ENCODE results near the gene P2RY6. TPM values are rescaled to one million over a fixed set of nuclear protein-coding genes. Genes with fewer than 3 reads are reported as not detected.

P2RY6 gene
- total RNA-seq, 2 donors from 2014 or later, result 7.7 to 13.4 TPM

DNA sequence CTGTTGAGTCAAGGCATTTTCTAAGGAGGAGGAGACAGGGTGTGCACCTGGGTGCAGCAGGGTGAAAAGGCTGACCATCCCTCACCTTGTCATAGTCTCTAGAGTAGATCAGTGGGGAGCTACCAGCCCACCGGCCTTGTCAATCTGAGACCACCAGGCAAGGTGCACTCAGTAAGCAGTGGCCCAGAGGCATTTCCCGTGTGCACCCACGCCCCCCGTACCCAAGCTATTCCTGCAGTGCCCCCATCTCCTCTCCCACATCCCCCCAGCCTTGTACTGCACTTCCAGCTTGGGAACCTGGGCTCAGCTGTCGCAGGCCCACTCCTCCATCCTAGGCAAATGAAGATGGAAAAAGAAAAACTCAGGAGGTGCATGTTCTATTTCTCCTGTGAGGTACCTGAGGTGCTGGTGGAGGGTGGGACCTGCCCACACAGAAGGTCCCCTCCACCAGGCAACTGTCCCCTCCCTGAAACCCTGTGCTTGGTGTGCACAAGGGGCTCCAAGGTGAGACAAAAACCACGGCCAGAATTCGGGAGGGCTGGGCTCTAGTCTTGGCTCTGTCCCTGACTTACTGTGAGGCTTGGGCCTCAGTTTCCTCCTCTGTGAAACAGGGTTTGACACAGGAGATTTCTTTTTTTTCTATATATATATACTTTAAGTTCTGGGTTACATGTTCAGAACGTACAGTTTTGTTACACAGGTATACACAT is 45.7 kb upstream of the P2RY6 start:
- Histone ChIP-seq H3K4me1 (ENCODE audit: control insufficient read depth in 1 of 2, low read depth in 2 of 2) (no peaks in the 10 kb centered on the region), H3K36me3 (no peaks in the 10 kb centered on the region), H3K4me3 (no peak overlapping the region), H3K27me3 (replicated peaks; ENCODE audit: insufficient read depth) (no peaks in the 10 kb centered on the region), H3K27ac (no peak overlapping the region), H3K9me3 (no peaks in the 10 kb centered on the region)
- TF ChIP-seq, protein P1, sequence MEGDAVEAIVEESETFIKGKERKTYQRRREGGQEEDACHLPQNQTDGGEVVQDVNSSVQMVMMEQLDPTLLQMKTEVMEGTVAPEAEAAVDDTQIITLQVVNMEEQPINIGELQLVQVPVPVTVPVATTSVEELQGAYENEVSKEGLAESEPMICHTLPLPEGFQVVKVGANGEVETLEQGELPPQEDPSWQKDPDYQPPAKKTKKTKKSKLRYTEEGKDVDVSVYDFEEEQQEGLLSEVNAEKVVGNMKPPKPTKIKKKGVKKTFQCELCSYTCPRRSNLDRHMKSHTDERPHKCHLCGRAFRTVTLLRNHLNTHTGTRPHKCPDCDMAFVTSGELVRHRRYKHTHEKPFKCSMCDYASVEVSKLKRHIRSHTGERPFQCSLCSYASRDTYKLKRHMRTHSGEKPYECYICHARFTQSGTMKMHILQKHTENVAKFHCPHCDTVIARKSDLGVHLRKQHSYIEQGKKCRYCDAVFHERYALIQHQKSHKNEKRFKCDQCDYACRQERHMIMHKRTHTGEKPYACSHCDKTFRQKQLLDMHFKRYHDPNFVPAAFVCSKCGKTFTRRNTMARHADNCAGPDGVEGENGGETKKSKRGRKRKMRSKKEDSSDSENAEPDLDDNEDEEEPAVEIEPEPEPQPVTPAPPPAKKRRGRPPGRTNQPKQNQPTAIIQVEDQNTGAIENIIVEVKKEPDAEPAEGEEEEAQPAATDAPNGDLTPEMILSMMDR (IDR thresholded peaks at IDR 0.05), result no peak
- no peak for DNase-seq (ENCODE audit: low spot score)
- no peak for ATAC-seq (ENCODE audit: insufficient number of reproducible peaks, low FRiP score, low read depth)

DNA sequence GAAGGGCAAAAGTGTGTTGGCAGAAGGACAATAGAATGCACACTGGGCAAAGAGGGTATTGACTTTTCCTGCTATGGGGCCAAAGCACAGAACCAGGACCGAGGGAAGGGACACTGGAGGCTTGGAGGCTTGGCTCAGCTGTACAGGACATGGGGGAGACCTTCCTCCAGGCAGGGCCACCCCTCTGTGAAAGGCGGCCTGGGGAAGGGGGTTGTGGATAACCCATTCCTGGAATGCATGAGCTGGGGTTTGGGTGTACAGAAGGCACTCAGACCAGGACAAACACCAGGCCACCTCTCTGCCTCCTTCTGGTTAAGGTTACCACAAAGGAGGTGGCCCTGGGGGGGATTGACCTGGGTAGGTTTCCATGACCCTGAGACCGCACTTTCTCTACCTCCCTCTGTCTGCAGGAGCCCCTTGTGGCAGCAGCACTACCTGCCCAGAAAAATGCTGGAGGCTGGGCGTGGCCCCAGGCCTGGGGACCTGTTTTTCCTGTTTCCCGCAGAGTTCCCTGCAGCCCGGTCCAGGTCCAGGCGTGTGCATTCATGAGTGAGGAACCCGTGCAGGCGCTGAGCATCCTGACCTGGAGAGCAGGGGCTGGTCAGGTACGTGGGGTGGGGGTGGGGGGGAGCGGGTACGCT is 44.4 kb upstream of the P2RY6 start:
- DNase-seq (ENCODE audit: low spot score) (no peak), ATAC-seq (ENCODE audit: insufficient number of reproducible peaks, low FRiP score, low read depth) (no peak)
- no peaks in the 10 kb centered on the region for H3K4me1 ChIP-seq (ENCODE audit: control insufficient read depth in 1 of 2, low read depth in 2 of 2)
- H3K27ac ChIP-seq, result no peak overlapping the region
- H3K36me3 ChIP-seq, result no peaks in the 10 kb centered on the region
- TF ChIP-seq, protein P1 (IDR thresholded peaks at IDR 0.05), result no peak
- H3K9me3 ChIP-seq, result no peaks in the 10 kb centered on the region
- no peak overlapping the region for H3K4me3 ChIP-seq
- H3K27me3 ChIP-seq (replicated peaks; ENCODE audit: insufficient read depth), result no peaks in the 10 kb centered on the region

DNA sequence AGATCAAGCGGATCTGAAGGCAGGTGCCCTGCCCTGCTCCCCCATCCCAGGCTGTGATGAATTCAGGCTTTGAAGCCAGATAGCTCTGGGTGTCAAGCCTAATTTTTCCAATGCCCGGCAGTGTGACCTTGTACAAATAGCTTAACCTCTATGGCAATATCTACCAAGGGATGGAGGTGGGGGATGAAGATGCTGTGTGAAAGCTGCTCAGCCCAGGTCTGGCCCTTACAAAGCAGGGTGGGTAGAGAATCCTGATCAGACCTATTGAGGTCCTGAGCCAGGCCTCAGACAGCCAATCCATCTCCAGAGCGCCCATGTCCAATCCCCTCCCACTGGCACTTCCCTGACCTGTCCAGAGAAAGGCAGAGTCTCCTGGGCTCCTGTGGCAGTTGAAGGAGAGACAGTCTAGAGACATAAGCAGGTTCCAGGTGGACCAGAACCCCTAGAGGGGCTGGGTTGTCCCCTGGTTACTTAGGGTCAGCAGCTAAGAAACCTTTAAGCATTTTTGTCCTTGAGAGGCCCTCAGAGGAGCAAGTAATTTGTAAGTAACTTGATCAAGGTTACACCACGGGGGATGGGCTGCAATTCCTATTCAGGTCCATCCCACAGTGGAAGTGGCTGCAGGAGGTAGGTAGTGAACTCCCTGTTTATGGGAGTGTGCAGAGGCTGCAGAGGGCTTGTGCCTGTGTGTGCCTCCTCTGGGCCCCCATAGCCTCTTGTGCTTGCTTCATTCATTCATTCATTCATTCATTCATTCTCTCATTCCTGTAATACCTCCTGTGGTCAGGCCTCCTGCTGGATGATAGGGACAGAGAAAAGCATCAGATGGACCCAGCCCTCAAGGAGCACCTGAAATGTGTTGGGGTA is 43.6 kb upstream of the P2RY6 start:
- Histone ChIP-seq H3K4me3 (no peak overlapping the region), H3K9me3 (no peaks in the 10 kb centered on the region), H3K27me3 (replicated peaks; ENCODE audit: insufficient read depth) (no peaks in the 10 kb centered on the region), H3K4me1 (ENCODE audit: control insufficient read depth in 1 of 2, low read depth in 2 of 2) (no peaks in the 10 kb centered on the region), H3K36me3 (no peaks in the 10 kb centered on the region), H3K27ac (no peak overlapping the region)
- DNase-seq (ENCODE audit: low spot score) (no peak), ATAC-seq (ENCODE audit: insufficient number of reproducible peaks, low FRiP score, low read depth) (no peak)
- TF ChIP-seq, protein P1 (IDR thresholded peaks at IDR 0.05), result no peak

DNA sequence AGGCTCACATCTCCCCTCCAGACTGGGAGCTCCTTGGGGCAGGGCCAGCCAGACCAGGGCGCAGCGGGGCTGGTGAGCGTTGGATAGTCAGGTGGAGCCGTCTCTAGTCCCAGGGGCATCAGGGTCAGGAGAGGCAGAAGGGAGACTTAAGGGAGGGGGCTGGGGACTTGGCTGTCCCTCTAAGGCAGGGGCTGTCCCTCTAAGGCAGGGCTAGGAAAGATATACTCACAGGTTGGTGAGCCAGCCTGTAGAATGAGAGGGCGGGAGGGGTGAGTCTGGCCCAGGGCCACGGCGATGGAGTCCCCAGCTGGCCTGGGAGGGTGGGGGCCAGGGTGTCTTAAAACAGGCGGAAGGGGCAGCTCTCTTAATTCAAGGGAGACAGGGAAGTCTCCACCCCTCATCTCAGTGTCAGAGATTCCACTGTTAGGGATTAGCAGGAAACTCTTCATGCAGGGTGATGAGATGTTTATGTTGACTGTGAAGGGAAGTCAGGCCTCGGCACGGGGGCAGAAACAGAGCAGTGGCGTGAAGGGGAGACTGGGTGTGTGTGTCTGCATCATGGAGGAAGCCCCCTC is 42.7 kb upstream of the P2RY6 start:
- Histone ChIP-seq H3K27me3 (replicated peaks; ENCODE audit: insufficient read depth) (no peaks in the 10 kb centered on the region), H3K4me3 (no peak overlapping the region), H3K4me1 (ENCODE audit: control insufficient read depth in 1 of 2, low read depth in 2 of 2) (no peaks in the 10 kb centered on the region), H3K27ac (no peak overlapping the region), H3K9me3 (no peaks in the 10 kb centered on the region), H3K36me3 (no peaks in the 10 kb centered on the region)
- ATAC-seq (ENCODE audit: insufficient number of reproducible peaks, low FRiP score, low read depth) (no peak), DNase-seq (ENCODE audit: low spot score) (no peak)
- TF ChIP-seq, protein P1 (IDR thresholded peaks at IDR 0.05), result no peak
